WI38 (cell line): ENCODE measurements around the gene CACNB1.

Experiments used
- H3K4me3 ChIP-seq: 2 replicates; pipeline ENCODE4 v1.5.1; 2011; ENCODE audit warnings: low read depth, mild to moderate bottlenecking, control low read depth, low read length
- TF ChIP-seq, protein P1 (sequence below): IDR thresholded peaks from 2 replicates; pipeline ENCODE4 v1.5.1; 2012; ENCODE audit warnings: low read depth, mild to moderate bottlenecking, control low read depth, low read length

CACNB1 gene

DNA sequence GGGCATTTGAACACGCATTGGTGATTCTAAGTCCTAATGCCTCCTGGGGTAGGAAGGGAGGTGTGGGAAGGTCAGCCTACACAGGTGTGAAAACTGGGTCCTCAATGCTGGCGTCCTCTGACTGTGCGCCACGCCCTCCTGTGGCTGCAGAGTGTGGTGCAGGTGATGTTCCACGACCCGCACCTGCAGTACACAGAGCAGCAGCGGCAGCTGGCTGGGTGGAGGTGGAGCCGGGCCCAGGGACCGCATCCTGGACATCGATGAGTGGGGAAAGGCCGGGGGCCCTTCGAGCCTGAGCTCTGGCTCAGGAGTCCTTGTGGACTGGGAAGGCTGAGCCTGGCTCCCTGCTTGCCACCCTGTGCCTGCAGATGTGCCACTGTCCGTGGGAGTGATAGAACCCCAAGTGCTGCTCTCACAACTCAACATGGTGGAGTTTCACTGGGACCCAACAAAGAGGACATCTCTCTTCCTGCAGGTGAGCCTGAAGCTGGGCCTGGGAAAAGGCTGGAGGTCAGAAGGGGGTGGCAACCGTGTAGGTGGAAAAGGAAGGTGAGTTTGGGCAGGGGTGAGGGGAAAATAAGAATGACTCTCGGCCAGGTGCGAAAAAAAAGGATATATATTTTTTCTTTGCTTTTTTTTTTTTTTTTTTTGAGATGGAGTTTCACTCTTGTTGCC, 42.3 kb upstream of the CACNB1 start:
- no peak overlapping the region for H3K4me3 ChIP-seq

DNA sequence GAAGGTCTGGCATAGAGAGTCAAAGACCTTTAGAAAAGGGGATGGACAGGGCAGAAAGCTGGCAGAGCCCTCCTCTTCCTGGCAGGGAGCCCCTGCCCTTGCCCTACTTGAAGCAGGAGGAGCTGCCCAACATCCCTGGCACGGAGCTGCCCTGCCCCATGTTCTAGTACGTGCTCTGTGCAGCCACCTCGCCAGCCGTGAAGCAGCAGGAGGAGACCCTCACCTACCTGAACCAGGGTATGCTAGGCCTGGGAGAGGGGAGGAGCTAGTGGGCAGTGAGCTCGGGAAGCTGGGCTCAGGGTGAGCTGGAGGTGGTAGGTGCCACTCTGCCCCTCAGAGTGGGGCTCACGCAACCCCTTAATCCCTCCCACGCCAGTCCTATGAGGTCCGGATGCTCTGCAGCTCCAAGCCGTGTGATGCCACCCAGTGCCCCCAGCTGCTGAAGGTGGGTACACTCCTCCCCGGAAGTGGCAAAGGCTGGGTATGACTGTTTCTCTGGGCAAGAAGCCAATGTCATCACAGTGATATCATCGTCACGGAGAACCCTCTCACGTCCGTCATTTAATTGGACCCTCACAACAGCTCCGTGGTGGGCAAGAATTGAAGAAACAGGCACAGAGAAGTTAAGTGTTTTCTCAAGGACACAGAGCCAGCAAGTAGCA, 41.0 kb upstream of the CACNB1 start:
- TF ChIP-seq, protein P1, sequence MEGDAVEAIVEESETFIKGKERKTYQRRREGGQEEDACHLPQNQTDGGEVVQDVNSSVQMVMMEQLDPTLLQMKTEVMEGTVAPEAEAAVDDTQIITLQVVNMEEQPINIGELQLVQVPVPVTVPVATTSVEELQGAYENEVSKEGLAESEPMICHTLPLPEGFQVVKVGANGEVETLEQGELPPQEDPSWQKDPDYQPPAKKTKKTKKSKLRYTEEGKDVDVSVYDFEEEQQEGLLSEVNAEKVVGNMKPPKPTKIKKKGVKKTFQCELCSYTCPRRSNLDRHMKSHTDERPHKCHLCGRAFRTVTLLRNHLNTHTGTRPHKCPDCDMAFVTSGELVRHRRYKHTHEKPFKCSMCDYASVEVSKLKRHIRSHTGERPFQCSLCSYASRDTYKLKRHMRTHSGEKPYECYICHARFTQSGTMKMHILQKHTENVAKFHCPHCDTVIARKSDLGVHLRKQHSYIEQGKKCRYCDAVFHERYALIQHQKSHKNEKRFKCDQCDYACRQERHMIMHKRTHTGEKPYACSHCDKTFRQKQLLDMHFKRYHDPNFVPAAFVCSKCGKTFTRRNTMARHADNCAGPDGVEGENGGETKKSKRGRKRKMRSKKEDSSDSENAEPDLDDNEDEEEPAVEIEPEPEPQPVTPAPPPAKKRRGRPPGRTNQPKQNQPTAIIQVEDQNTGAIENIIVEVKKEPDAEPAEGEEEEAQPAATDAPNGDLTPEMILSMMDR, result no peak
- no peak overlapping the region for H3K4me3 ChIP-seq

More for the DNA sequence above, 42.3 kb upstream of the CACNB1 start:
- TF ChIP-seq, protein P1, result peak; percentile 14; the same call in 1 of the 2 replicates

DNA sequence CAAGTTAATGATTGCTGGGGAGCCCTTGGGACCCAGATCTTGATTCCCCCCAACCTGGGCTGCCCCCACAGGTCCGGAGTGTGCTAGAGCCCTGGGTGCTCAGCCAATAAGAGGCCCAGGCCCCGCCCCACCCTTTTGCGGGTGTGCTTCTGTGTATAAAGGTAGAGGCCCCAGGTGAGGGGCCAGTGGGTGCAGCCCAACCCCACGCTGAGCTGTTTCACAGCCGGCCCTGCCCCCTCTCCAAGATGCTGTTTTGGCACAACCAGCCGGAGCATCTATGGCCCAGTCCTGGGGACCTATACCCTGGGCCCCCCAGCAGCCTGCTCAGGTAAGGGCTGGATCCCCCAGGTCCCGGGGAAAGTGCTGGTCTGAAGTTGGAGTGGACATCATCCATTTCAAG, 40.1 kb upstream of the CACNB1 start:
- TF ChIP-seq, protein P1, result no peak
- no peak overlapping the region for H3K4me3 ChIP-seq

DNA sequence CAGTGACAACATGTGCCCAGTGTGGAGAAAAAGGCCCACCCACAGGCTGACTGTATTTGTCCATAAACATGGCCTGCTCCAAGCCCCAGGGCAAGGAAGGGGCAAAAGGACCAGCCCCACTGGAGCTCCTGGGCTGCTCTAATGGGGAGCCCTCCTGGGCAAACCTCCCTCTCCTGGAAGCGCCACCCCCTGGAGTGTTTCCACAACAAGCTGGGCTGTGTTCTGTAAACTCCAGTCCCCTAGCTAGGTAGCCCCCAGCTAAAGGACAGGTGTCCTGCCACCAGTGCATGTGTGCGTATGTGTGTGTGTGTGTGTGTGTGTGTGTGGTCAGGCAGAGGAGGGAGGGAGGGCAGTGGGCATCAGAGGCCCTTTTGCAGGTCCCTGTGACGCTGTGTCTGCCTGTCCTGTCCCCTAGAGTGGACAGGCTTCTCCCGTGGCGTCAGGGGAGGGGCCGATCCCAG, 39.5 kb upstream of the CACNB1 start:
- TF ChIP-seq, protein P1, result no peak
- H3K4me3 ChIP-seq, result no peak overlapping the region

DNA sequence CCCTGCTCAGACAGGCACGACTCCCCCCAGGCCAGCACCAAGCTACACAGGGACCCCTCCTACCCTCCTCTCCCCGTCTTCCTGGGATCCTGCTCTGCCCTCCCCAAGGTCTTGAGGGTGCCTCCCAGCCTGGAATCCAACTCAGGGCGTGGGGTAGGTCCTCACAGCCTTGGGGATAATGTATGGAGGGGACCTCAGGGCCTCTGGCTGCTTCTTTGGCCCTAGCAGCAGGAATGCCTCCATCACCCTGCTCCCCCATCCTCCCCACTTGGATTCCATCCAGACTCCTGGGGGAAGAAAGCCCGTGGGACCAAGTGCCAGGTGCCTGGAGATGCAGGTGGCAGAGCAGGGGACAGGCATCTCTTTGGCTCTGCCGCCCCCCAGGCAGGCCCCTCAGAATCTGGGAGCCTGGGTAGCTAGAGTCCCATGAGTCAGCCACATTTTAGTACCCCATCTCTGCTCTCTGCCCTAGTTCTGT, 39.0 kb upstream of the CACNB1 start:
- no peak overlapping the region for H3K4me3 ChIP-seq
- TF ChIP-seq, protein P1, result no peak

DNA sequence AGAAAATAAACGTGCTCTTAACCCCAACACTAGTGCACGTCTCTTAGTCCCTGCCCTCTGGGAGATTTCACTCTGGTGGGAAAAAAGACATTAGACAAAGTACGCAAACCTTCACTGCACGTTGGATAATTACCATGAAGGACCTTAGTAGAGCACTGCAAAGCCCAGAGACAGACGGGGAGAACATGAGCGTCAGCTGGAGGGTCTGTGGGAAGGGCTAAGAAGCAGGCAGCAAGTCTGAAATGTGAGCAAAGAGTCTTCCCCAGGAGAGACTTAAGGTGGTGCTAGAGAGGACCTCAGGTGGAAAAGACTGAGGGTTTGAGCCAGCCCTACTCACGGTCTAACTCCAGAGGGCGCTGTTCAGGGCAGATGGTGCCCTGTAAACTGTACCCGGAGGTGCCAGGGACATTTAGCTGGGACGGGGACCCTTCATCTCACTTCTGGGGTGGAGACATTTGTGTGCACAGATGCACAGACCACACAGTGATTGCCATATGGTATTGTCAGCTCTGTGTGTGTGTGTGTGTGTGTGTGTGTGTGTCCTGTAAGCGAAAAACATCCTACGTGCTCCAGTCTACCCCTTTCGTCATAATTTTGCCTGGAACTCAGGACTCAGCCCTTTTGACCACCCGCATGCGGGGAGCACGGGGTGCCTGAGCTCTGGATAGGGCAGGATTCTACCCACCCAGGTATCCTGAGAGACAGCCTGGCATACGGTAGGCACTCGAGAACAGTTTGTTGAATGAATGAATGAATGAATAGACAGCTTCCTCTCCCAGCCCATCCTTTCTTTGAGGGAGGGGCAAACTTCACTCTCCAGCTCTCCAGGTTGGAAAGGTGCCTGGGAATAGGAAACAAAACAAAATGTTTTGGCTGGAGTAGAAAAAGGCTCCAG, 38.3 kb upstream of the CACNB1 start:
- TF ChIP-seq, protein P1, result peak; percentile 69
- no peak overlapping the region for H3K4me3 ChIP-seq
